Head of caudate nucleus (tissue), 42 donors: ENCODE measurements around the gene SCART1.
A peak's percentile ranks its signal among the peaks of the same experiment; 100 is the strongest.
"Not testable (repeated sequence)": the region's sequence is repeated elsewhere in the genome, so short reads cannot be mapped to it uniquely, and the experiment has no call there.

Experiments
- DNase-seq, 42 donors: peaks; one replicate each; pipeline versions ENCODE4 v3.0.0 to v3.0.0-alpha.2; 2020 to 2021; ENCODE audit warnings: mixed read lengths in 7 of 42
- intact Hi-C: fragments of 100-400 bp; cut with DNase I; formaldehyde crosslinking; loops from one replicate; pipeline ENCODE4 v1.15.0; 2022

Gene SCART1

DNA sequence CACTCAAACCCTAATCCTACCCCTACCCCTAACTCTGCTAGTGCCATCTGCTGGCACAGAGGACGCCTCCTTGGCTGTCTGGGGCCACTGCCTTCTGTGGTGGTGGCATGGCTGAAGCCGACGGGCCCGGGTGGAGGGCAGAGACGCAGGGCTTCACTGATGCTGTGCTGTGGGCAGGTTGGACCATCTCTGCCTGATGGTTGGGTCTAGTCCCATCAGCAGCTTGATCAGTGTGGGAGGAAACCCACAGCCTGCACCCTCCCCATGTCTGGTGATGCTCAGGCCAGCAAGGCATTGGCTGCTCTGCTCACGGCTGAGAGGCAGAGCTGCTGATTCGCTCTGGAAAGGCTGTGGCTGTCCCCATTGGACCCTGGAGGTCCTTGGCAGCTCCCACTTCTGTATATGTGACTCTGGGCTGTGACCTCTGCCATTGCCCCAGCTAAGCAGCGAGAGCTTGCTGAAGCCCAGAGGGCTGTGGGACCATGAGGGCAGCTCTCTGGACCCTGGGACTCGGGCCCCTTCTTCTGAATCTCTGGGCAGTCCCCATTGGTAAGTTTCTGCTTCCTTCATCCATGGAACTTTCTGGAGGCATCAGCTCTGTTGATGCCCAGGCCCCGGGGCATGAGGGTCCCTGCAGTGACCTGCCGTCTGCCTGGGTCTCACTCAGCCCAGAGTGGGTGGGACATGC is at the start of gene SCART1:
Gene SCART1, plus strand, starts transcription at position 430 of the 688 bp plus-strand sequence. Its CDS starts 53 bp downstream, at position 483.
- peak in 4 of 42 donors; percentile 3 to 29 (median 22) for DNase-seq
- intact Hi-C loops: no loop called here

- intact Hi-C loops: no loop called here
- no peak for DNase-seq
Observed at GRCh38 chr10:133405272-133405671, 48.5 kb upstream of the SCART1 start.

- intact Hi-C loops: no loop called here
- DNase-seq: peak in 3 of 42 donors; percentile 10 to 36 (median 11)
Observed at GRCh38 chr10:133405844-133406527, 47.8 kb upstream of the SCART1 start.

GRCh38 chr10:133411523-133412380 is 42.0 kb upstream of the SCART1 start:
- DNase-seq: no peak
- intact Hi-C loops: no loop called here

DNA sequence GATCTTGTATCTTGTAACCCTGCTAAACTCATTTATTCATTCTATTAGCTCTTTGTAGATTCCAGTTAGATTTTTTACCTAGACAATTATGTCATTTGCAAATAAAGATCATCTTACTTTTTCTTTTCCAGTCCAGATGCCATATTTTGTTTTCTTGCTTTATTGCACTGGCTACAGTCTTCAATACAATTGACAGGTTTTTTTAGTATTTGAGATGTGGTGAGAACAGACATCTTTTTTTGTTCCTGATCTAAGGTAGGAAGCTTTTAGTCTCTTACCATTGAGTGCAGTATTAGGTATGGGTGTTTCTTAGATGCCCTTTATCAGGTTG is 41.4 kb upstream of the SCART1 start:
- DNase-seq: no peak
- intact Hi-C loops: no loop called here

GRCh38 chr10:133414401-133414800 is 39.3 kb upstream of the SCART1 start:
- intact Hi-C loops, DNase-seq: not testable (repeated sequence)

- peak in 1 of 42 donors; percentile 21 for DNase-seq
- intact Hi-C loops: no loop called here
Observed at GRCh38 chr10:133415752-133416151, 38.0 kb upstream of the SCART1 start.

- intact Hi-C loops: no loop called here
- DNase-seq: peak in 2 of 42 donors; percentile 13 to 37
Observed at GRCh38 chr10:133418289-133418993, 35.3 kb upstream of the SCART1 start.

- no peak for DNase-seq
- intact Hi-C loops: no loop called here
Observed at GRCh38 chr10:133419211-133419950, 34.4 kb upstream of the SCART1 start.

- peak in 2 of 42 donors; percentile 9 to 23 for DNase-seq
- intact Hi-C loops: no loop called here
Observed at GRCh38 chr10:133420028-133420427, 33.7 kb upstream of the SCART1 start.

GRCh38 chr10:133420579-133420978 is 33.2 kb upstream of the SCART1 start:
- intact Hi-C loops: no loop called here
- DNase-seq: peak in 2 of 42 donors; percentile 11 to 16

- peak in 1 of 42 donors; percentile 12 for DNase-seq
Observed at GRCh38 chr10:133421336-133422222, 32.2 kb upstream of the SCART1 start.

DNA sequence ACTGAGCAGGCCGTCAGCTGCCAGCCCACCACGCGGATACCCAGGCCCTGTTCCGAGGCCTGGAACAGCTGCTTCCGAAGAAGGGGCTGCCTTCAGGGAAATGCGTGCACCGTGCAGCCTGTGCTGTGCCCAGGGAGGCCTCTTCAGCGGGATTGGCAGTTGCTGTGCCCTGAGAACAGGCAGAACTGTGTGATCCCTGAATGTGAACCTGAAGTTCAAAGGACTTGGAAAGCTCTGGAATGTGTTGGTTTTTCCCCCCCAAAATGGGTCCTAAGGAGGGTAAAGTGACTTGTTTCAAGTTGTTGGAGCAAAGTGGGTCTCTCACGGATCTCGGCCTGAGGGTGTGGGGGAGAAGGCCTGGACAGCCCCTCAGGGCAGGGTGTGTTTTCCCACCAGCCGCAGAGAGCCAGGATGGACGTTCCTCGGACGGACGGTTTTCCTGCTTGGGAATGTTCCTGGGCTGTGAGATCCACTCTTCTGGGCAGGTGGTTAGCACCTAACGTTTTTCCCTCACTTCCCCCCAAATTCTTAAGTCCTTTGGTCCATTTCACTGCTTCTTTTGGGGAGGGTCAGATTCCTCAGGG is 31.4 kb upstream of the SCART1 start:
- peak in 1 of 42 donors; percentile 12 for DNase-seq
- intact Hi-C loops: no loop called here

More at GRCh38 chr10:133421336-133422222, 32.2 kb upstream of the SCART1 start:
- intact Hi-C loops: no loop called here

DNA sequence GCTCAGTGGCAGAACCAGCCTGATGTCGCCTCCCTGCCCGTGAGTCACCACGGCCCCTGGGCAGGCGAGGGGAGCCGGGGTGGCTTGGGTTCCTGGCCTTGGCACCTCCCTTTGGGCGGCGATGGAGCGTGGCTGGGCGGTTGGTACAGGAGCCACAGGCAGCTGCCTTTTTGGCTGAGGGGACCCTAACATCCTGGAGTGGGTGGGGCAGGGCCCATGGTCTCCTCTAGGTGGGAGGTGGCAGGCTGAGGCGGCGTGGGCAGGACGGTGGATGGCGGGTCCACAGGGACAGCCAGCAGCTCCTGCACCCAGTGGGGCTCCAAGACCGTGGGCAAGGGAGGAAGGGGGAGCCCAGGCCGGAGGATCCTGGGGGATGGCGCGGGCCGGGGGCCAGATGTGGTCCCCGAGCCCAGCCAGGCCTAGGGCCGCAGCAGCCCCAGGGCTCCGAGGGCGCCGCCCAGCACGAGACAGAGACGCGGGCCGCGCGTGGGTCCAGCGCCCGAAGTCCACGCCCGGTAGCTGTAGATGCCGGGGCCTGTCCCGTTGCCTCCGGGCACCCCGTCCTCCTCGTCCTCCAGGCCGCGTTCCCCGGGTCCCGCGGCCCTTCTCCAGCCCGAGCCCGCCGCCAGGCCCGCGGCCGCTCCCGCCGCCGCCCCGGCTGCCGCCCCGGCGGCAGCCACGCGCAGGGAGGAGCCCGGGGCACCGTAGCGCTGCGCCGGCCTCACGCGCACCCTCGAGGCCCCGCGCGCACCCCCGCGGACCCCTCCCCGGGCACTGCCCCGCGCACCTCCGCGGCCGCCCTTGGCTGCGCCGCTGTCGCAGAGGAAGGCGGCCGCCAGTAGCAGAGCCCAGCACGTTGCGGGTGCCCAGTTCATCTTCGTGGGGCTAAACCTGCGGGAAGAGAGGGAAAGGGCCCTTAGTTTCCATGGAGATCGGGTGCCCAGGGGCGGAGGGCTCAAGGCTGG is 30.7 kb upstream of the SCART1 start:
- intact Hi-C loops: no loop called here
- peak in 1 of 42 donors; percentile 14 for DNase-seq

DNA sequence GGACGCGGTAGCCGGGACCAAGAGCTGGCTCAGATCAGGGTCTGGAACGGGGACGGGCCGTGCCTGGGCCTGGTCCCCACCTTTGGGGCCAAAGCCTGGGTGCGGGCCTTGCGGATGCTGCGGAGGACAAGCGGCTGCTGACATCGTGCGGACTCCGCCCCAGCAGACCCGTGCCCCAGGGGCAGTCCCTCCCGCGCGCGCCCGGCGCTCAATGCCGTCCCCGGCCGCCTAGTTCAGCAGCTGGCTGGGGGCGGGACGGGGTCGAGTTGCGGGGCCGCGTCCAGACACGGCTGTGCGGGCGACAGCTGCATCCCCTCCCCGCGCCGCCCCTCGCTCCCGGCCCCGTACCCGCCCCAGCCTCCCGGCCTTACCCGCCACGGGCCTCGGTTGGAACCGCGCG is 29.6 kb upstream of the SCART1 start:
- intact Hi-C loops, DNase-seq: not testable (repeated sequence)

DNA sequence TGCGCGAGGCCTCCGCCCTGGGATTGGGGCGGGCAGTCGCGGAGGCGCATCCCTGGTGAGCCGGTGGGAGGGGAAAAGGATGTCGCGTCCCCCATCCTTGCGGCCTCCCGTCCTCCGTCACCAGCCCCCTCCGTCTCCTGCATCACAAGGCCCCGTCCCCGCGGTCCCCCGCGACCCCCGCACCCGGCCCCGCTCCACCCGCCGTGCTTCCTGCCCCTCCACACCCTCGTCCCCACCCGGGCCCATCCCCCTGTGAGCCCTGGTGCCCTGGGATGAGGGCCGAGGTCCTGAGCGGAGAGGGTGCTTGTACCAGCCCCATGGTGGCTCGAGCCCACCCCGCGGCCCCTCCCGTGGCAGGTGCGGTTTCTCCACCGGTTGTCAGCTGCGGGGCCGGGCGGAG is 29.1 kb upstream of the SCART1 start, which contains the start of gene SPRN:
Gene SPRN, minus strand, starts transcription at position 25 of the 400 bp plus-strand sequence. CDS start 944 bp downstream, outside the sequence.
- peak in 1 of 42 donors; percentile 12 for DNase-seq
- intact Hi-C loops: not testable (repeated sequence)
